ENCODE data around the gene TAP1. TPM values are rescaled to one million over a fixed set of nuclear protein-coding genes. Genes with fewer than 3 reads are reported as not detected.

The TAP1 gene
- total and polyA plus RNA-seq, 10 of the 15 experiments (the other 5 are each of a cell fraction or from before 2014, with no cell fraction given): 33.4 to 249 (median 169) TPM

GRCh38 chr6:32832535-32832934 is 21.0 kb downstream of the TAP1 start (continued):
- TF ChIP-seq E2F8 (IDR thresholded peaks at IDR 0.05; ENCODE audit: low read depth, partially characterized antibody): no peak
- TF ChIP-seq EZH2 (IDR thresholded peaks at IDR 0.05; ENCODE audit: borderline replicate concordance, control insufficient read depth, low read depth, low read length): no peak
- no peak for TF ChIP-seq SMC3 (IDR thresholded peaks at IDR 0.05; ENCODE audit: borderline replicate concordance, low read length)
- TF ChIP-seq MLLT1 (IDR thresholded peaks at IDR 0.05): no peak
- no peak for TF ChIP-seq E2F4 (IDR thresholded peaks at IDR 0.05; ENCODE audit: low read depth, low read length)
- TF ChIP-seq MEF2B (IDR thresholded peaks at IDR 0.05; ENCODE audit: partially characterized antibody, poor library complexity, severe bottlenecking): no peak
- TF ChIP-seq TCF12 (IDR thresholded peaks at IDR 0.05; ENCODE audit: low read depth, low read length): no peak
